ENCODE results near the gene MEFV.
A peak's percentile ranks its signal among the peaks of the same experiment; 100 is the strongest.

MEFV gene

DNA sequence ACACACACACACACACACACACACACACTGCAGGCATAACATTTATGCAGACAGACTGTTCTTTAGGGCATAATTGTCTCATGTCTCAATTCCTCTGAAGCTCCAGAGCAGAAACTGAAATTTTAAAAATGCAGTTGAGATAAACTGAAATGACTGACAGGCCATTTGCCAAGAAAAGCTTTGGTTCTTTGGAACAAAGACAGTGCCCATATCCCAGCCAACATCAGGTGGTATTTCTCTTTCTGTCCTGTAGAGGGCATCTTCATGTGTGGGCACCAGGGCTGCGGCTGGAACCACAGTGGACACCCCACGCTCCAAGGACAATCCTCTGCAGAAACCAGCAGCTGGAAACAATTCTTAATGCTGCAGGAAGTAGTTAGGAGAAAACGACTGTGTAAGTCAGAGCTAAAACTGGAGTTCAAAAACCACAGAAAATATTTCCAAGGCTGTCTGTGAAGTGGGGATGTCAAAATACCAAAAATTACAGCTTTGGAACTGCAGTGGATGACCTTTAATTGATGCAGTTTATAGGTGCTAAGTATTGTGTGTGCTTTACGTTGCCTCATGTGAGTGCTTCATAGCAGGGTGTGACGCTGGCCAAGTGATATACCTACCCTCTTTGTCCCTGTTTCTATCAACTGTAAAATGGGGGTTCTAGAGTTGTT, 10.6 kb upstream of the MEFV start:
- DNase-seq = peak; percentile 62

DNA sequence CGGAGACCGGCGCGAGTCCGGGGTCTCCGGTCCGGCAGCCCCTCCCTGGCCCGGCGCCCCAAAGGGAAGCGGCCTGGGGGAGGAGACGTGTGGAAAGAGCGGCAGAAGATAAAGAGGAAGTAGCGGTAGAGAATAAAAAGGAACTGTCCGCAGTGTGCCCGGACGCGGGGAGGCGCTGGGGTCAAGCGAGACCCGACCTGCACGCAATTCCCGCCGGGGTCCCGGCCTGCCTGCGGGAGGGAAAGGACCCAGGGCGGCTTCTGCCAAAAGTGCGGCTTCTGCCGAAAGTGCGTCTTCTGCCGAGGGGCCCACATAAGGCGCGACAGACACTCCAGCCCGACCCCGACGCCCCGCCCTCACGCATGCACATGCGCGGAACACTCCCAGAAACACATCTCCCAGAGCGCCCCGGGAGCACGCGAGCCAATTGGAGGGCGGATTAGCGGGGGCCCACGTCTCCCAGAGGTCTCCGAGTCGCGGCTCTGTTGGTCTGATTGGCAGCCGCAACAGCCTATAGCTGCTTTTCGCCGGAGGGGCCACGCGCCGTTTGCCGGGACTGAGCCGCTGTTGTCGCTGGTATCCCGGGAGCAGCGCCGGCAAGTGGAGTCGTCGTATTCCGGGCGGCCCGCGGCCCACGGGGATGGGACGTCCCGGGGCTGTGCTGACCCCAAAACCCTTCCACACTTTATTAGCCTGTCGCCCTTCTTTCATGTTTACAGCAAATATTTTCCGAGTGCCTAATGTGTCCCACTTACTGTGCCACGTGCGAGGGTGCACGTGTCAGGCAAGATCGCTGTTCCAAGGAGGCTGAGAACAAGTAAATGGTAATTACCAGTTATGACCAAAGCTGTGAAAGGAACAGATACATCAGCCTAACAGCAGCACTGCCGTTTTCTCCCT, 8.0 kb upstream of the MEFV start:
- DNase-seq = peak; percentile 99

DNA sequence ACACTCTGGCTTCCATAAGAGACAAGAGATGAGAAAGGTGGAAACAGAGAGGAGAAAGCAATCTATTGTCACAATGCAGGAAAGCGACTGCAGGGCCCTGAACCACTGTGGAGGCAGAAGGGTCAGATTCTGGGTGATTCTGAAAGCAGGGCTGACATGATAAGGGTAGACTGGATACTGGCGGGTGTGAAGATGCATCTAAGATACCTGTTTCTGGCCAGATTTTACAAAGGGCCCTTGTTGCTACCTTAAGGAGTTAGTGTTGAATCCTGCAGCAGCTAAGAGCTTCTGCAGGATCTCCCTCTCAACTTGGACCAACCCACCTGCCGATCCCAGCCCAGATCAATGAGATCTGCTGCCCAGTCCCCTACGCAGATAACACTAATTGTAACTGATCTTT, 6.1 kb upstream of the MEFV start:
- no peak for DNase-seq

DNA sequence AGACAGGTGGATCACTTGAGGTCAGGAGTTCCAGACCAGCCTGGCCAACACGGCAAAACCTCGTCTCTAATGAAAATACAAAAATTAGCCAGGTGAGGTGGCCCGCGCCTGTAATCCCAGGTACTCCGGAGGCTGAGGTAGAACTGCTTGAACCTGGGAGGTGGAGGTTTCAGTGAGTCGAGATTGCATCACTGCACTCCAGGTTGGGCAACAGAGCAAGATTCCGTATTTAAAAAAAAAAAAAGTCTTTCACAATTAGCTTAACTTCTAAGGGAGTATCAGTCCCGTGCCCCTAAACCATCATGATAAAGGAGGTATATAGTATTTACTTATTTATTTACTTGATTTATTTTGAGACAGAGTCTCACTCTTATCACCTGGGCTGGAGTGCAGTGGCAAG, 3.4 kb upstream of the MEFV start:
- no peak for DNase-seq

DNA sequence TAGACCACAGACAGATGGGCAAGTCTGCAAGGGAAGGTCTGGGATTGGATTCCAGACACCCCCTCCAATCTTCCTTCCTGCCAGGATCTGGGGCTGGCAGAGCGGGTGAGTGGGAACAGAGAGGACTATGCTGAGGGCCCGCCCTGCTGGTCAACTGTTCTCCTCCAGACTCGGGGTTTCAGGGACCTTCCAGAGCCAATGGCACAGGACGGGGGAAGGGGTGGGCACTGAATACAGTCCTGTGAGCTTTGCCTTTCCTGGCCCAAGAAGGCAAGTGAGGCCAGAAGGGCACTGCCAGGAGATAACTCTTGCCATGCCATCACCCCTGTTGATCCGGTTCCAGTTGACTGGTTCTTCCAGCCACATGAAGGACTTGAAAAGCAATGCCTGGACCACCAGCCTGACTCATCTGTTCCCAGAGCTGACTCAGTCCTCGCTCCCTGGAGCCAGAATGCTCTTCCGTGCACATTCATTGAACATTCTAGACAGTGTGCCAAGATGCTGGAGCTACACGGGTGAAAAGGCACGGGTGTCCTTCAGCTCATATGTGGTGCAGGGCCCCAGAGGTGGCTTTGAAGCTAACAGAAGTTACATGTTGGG, 533 bp upstream of the MEFV start:
- no peak for DNase-seq

DNA sequence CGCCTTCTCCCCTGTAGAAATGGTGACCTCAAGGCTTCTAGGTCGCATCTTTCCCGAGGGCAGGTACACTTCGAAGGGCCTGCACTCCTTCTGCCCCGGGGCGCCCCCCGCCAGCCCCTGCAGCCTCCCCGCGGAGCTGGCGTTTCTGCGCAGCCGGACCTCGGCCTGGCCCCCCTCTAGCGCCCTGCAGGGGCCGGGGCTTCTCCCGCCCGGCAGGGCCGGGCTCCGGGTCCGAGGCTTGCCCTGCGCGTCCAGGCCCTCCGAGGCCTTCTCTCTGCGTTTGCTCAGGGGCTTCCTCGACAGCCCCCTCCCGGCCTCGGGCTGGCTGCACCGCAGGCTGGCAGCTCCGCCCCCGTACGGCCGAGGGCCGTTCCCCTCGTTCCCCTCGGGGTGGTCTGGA, 2.1 kb downstream of the MEFV start:
- DNase-seq = no peak

DNA sequence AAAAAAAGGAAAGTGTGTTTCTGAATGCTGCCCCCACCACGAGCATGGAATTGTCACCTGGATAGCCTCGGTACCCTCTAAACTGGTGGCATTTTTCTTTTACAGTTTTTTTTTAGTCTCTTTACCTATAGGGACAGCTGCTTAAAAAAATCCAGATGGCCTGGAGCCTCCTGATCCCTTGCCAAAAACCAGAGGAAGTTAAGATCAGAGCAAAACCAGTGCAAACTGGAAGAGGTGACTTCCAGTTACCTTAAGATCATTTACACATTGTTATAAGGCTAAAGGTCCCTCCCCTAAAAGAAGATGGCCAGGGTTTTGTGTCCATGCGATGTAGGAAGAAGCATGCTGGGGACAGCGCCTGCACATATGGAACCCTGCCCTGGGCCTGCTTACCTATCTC, 3.5 kb downstream of the MEFV start:
- no peak for DNase-seq

DNA sequence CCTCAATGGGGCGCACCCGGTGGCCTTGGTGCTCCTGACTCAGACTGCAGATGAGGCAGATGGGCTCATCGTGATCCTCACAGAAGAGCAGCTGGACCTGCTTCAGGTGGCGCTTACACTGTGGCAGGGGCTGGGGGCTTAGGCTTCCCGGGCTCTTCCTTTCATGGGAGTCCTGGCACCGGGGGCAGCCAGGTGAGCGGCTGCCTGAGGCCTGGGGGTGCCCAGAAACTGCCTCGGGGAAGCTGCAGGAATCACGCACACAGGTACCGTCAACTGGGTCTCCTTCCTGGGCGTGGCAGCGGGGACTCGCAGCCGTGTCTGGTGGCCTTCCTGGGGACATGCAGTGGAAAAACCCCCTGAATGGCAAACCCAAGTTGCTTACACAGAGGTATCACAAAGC, 7.0 kb downstream of the MEFV start:
- no peak for DNase-seq

DNA sequence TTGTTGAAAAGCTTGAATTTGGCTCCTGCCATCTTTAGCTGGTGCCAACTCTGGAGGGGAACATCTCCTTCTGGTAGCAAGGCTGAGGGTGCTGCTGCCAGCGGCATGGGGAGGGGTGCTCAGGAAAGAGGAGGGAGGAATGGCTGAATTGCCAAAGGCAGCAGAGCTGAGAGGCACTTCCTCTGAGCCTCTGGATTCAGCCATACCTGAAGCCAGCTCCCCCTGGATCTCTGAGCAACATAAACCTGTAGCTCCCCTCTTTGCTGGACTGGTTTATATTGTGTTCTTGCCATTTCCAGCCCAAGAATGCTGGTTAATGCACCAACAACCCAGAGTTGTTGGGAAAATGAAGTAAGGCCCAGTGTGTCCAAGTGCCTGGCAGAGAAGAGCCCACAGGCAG, 7.4 kb downstream of the MEFV start:
- no peak for DNase-seq

DNA sequence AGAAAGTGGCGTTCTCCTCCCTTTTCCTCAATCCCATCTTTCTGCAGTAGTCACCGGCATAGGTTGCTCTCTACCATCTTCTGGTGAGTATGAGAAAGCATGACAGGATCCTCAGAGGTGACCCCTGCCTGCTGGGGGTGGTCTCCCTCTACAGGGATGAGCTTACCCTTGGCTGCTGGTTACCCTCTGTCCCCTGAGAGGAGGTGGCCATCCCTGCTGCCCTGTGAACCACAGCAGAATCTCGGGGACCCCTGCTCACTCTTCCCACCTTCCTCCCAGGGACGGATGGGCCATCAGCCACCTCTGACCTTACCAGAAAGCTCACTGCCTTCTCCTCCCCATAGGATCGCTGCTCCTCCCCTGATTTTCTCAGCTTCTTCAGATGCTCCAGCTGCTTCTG, 7.8 kb downstream of the MEFV start:
- no peak for DNase-seq

DNA sequence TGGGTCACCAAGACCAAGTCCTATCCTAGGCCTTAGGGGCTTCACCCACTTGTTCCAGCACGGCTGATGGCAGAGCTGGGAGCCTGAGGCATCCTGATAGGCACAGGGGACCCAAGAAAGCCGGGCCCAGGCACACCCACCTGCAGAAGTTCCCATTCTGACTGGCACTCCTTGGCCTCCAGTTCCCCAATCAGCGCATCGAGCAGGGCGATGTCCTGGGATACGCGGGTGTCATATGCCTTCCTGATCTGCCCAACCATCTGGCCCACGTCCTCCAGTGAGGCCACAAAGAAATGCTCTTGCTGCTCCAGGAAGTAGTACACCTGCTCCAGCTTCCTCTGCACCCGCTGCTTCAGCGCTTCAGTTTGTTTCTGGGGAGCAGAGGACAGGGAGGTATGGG, 9.6 kb downstream of the MEFV start:
- no peak for DNase-seq

DNA sequence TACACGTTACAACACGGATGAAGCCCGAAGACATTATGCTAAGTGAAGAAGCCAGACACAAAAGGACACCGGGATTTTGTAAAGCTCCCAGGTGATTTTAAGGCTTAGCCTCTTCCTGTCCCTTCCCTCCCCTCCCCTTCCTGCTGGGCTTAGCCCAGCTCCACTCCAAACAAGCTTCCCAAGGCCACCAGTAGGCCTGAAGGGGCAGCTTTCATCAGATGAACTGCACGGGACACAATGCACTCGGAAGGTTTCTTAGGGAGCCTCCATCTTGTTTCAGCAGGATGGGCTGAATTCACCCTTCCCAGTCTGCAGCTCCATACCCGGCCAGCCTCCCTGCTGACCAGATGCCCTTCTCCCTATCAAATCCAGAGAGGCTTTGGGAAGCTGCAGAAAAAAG, 10.4 kb downstream of the MEFV start:
- no peak for DNase-seq

DNA sequence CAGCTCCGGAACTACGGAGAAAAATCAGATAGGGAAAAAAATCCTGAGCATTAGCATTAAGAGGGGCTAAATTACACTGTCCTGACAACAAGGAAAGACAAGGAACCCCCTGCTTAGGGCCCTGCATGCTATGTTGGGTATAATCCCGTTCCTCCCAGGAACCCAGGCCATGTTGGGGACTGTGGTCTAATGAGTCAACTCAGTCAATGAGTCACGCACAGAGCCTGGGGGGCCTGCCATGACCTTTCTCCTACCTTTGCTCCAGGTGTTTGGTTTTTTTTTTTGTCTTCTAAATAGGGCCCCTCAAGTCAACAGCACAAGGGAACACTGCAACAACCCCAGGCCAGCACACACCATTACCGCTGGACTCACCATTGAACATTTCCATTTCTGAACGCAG, 12.6 kb downstream of the MEFV start:
- no peak for DNase-seq

DNA sequence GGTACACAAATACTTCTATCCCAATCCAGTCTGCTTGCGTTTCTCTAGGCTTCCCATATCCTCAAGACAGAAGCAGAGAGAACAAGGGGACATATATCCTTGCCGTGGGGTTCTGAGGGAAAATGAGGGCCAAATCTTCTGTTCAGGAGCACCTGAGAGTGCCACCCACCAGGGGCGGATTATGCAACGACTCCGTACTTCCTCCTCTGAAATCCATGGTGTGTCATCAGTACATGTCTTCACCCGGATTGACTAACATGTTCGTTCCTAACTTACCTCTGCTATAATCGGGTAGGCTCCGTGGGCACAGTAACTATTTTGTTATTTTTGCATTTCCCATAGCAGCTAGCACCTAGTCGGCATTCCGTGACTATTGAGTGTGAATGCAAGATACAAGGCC, 13.7 kb downstream of the MEFV start:
- no peak for DNase-seq

DNA sequence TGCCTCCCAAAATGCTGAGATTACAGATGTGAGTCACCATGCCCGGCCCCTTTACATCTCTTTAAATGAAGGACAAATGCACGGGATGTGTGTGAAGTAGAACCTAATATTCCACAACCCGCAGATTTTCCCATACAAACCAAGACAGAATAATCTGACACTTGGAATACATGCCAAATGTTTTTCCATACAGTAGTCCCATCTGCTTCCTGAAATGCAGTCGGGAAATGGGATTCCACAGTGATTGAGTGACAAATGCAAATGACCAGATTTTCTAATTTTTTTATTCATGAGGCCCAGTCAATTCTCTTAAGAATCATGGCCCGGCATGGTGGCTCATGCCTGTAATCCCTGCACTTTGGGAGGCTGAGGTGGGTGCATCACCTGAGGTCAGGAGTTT, 14.7 kb downstream of the MEFV start:
- no peak for DNase-seq

DNA sequence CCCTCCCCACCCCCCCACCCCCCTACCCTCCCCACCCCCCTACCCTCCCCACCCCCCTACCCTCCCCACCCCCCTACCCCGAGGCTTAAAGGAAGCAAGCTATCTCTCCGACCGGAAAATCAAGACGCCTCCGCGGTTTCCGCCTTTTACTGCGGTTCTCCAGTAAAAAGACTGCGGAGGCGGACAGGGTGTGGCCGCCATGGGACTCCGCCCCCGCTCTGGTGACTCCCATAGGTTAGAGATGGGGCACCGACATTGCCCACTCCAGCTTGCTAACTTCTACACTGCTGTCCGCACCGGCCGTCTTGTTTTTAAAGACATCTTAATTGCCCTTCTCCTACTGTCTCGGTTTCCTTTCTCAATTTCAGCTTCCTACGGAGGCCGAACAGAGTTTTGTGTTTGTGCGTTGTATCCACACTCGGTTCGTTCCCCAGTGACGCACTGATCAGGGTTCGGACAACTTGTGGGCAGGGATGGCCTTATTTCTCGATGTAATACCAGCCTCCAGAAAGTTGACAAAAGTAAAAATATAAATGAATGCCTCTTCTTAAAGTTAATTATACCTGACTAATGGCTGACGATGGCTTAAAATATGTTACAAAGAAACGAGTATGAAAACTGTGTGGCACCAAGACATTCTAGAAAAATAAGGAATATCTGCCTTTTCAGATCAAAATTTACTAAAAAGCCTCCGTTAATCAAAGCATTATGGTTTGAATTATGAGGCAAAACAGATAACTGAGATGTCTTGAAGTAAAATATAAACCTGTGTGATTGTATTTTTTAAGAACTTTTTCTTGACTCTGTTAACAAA, 20.4 kb downstream of the MEFV start:
- DNase-seq = no peak

DNA sequence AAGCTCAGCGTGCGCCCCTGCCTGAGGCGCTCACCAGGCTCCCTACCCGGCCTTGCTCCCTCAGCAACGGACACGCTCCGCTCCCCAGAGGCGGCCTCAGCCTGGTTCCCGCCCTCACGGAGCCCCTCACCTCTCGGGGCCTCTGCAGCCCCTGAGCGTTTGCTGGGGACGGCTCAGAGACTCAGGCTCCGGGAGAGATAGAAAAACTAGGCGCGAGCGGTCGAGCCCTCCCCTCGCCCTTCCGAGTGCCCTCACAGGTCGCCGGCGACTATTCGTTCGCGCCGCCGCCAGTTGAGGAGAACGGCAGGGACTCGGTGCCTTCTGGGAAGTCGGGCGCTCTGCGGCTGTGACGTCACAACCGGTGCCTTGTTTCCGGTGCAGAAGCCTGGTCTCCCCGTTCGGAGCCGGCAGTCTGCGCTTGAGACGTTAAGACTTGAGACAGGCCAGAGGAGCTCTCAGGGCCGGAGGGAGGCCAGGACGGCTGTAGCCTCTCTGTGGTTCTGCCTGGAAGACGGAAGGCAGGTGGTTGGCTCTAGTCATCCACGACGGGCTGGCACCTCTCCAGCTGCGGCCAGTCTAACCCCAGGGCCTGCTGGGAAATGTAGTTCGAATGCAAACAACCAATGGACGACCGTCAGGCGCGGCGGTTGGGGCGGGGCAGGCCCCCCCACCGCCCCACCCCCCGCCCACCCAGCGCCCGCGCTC, 21.4 kb downstream of the MEFV start, which contains the start of gene ZNF200:
TSS of gene ZNF200 (minus strand) at position 302 of the 705 bp plus-strand sequence. CDS start 1,403 bp downstream, outside the sequence.
- DNase-seq = peak; percentile 97

DNA sequence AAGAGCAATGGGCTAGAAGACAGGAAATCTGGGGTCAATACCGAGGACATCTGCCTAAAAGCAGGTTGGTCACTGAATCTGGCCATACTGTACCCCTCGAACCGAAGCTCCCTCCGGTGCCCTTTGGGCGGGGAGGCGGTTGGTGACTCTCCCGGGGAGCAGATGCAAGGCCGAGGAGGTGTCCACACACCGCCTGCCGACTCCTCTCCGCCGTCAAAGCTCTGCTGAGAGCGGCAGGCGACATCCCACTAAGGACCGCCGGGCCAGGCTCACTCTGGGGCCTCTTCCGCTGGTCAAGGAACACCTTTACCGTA, 21.9 kb downstream of the MEFV start:
- DNase-seq = no peak

DNA sequence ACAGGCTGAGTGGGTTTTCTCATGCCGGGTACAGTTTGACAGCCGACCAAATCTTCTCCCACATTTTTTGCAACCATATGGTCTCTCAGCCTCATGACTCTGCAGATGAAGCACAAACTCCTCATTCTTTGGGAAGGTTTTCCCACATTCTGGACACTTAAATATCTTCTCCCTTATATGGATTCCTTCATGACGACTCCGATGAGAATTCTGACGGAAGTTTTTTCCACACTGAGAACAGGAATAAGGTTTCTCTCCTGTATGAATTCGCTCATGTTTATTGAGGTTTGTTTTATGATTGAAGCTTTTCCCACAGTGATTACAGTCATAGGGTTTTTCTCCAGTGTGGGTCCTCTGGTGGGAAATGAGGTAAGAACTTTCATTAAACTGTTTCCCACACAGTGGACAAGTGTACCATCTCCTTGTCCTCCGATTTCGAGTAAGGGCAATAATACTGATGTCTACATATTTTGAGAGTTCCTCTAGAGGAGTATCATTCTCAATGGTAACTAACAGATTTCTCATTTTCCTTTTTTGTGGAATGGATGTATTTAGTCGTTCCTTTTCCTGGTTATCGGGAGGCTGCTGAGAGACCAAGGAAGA, 32.4 kb downstream of the MEFV start:
- DNase-seq = no peak

DNA sequence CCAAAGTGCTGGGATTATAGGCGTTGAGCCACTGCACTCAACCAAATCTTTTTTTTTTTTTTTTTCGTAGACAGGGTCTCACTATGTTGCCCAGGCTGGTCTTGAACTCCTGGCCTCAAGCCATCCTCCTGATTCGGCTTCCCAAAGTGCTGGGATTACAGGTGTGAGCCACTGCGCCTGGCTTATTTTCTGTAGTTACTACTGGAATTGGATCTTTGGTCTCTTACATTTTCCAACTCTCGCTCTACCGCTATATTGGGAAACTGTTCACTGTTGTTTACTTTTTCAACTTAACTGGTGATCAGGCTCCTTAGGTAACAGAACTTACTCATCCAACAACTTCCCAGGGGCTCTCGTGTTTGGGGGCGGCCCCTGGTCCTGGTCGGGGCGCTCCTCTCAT, 35.6 kb downstream of the MEFV start:
- no peak for DNase-seq

DNA sequence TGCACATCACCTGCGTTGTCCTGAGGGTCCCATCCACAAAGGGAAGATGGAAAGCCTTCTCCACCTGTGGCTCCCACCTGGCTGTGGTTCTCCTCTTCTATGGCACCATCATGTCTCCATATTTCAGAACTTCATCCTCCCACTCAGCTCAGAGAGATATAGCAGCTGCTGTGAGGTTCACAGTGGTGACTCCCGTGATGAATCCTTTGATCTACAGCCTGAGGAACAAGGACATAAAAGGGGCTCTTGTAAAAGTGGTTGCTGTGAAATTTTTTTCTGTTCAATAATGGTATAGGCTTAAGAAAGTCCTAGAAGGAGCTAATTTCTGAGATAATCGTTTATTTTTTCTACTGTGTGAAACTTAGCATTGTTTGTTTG, 40.2 kb downstream of the MEFV start:
- DNase-seq = no peak

DNA sequence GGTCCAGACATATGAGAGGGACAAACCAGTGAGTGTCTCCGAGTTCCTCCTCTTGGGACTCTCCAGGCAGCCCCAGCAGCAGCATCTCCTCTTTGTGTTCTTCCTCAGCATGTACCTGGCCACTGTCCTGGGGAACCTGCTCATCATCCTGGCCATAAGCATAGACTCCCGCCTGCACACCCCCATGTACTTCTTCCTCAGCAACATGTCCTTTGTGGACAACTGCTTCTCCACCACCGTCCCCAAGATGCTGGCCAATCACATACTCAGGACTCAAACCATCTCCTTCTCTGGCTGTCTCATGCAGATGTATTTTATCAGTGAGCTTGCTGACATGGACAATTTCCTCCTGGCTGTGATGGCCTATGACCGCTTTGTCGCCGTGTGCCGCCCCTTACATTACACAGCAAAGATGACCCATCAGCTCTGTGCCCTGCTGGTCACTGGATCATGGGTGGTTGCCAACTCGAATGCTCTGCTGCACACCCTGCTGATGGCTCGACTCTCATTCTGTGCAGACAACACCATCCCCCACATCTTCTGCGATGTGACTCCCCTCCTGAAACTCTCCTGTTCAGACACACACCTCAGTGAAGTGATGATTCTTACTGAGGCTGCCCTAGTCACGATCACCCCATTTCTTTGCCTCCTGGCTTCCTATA, 40.7 kb downstream of the MEFV start:
- DNase-seq = no peak

Measured in NCI-H69 (cell line).